Stimulated activated naive CD8-positive, alpha-beta T cell treated with anti-CD3 and anti-CD28 coated beads, Interleukin-15, Interleukin-2, amounts not matched to agents 100 U/mL and 50 U/mL, for 24 hours (primary cell): ENCODE data around the gene METTL26.

ENCODE experiments used
- ATAC-seq: fragments of 150-1000 bp; cut with Tn5 transposase; one replicate; pipeline ENCODE4 v1.10.0; 2021
- DNase-seq: peaks from one replicate; pipeline ENCODE4 v3.0.0; 2021

The METTL26 gene

DNA sequence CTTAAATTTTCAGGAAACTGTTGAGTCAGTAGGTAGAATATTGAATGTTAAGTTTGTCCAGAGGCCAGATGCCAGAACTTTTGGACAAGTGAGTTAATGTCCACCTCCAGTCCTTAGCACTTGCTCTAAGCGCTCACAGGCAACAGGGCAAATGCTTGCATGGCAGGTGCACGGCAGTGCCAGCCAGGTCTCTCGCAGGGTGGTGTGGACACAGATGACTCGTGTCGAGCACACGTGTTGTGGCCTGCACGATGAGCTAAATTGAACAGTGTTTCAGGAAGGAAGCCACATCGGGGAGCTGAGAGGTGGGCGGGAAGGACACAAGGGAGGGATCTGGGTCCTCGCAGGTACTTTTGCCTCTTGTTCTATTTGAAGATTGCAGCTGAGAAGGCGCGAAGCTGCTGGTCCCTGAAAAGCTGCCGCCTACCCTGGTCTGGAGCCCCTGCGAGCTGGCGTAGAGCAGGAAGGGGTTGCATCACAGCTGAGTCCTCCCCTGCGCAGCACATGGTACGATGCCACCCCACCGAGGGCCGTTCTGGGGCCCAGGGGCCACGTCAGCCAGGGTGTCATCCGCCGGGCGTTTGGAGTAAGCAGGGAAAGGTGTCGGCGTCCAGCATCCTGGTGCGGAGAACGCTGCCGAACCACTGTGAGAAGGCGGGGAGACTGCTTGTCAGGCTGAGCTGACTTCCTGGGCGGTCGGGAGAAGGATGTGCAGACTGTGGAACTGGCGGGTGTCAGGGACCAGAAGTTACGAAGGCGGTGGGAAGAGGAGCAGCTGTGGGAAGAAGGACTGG lies 40.0 kb downstream of the METTL26 start:
- ATAC-seq (no peak), DNase-seq (no peak)

DNA sequence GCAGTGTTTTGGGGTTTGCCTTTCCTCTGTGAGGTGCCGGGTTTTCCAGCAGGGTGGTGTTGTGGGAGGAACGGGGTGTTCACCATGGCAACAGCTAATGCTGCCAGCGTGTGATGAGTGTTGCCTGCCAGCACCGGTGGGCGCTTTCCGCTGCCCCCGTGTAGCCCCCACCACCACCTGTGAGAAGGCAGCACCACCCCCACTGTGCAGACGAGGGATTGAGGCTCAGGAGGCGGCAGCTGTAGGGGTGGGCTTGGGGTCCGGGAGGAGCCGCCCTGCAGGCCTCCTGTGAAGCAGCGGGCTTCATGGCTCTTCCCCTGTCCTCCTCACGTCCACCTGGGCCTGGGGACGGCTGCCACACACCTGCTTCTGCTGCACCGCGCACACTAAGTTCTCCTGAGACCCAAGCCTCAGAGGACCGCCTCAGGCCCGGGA lies 41.0 kb downstream of the METTL26 start:
- no peak for ATAC-seq
- no peak for DNase-seq

DNA sequence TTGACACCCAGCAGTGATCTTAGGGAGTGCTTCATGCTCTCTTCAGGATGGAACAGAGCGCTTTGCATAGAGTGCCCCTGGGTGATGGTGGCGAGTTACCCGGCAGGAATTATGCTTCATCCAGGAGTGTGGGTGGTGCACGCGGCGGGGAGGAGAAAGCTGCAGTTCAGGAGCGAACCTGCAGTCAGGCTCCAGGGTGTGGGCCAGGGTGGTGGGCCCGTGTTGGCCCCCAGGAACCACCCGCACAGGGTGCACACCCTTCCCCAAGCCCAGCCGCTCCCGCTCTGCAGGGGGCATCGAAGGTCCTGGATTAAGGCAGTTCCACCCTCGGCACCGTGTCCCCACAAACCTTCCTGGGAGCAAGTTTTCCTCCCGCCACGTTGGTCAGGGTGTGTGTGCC lies 42.3 kb downstream of the METTL26 start:
- no peak for DNase-seq
- ATAC-seq: no peak

DNA sequence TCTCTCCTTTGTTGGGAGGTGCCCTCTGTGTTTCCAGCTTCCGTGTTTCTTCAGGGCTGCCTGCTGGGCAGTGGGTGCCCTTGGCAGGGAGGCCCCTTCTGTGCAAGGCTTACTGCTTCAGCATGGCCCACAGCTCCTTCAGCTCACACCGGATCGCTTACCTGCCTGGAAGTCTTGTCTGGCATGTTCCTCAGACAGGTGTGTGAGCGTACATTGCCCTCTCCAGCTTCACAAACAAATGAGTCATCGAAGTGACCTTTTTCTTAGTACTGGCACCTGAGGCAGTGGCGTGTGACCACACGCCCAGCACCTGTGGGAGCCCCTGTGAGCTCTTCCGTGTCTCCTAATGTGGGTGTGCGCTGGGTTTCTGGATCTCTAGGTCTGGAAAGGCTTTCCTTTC lies 42.7 kb downstream of the METTL26 start:
- ATAC-seq (no peak), DNase-seq (no peak)

DNA sequence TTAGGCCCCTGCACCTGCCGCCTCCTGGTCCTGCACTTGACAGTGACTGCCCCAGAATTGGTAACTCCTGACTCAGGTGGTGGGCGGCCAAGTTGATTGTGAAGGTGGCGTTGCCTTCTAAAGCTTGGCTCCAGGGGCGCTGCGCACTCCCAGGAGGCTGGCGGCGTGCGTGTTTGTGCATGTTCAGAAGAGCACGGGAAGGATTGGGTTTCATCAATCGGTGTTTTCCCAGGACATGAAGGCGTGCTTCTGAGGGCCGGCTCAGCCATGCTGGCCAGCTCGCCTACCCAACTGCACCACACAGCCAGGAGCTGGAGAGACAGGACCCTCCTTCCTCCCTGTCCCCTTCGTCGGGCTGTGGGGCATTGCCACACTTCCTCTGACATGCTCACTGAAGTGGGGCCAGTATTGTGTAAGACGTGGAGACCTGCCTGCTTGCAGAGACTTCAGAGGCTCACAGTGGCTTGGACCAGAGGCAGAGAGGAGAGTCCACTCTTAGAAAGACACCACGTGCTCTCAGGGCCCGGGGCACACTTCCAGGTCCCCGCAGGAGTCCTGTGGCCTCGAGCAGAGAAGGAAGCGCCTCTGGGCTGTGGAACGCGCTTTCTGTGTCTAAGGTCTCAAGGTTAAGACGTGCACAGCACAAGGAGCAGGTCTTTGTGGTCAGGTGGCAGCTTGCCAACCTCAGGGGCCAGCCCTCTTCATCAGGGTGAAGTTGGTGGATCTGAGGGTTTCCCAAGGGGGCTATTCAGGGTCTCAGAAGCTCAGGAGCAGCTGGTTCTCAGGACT lies 43.4 kb downstream of the METTL26 start:
- ATAC-seq (no peak), DNase-seq (no peak)

DNA sequence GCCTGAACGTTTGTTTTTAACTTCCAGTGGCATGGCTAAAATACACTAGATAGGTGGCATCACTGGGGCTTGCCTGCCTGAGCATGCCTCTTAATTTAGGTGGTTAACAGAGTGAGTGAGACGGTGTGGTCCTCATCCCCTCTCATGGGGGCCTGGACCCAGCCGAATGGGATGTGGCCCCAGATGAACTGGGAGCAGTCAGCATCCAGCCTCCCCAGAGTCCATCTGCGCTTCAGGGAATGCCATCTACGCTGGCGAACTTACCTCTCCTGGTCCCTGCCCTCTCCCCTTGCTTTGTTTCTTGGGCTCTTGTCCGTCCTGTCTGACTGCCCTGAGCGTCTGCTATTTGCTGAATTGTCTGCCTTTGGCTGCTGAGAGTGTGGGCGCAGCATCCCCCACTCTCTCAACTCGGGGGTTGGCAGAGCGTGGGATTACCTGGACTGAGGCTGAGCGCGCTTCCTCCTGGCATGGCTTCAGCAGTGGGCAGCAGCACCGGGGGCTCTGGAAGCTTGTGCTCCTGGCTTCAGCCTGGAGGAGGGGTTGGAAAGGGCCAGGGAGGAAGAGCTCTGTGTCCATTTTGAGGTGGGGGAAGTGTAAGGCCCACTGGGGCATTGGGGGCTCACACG lies 44.1 kb downstream of the METTL26 start:
- DNase-seq: no peak
- no peak for ATAC-seq

DNA sequence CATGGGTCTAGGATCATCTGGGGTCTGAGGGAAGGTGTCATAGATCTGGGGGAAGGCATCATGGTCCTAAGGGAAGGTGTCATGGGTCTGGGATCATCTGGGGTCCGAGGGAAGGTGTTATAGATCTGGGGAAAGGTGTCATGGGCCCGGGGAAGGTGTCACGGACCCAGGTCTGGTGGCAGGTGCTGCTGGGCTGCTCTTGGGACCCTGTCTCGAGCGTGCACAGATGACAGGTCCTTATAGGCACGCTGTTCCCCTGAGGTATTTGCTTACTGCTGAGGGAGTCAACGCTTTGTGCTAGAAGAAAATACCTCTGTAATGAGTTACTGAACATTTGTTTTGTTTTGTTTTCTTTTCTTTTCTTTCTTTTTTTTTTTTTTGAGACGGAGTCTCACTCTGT lies 44.9 kb downstream of the METTL26 start:
- no peak for DNase-seq
- no peak for ATAC-seq

DNA sequence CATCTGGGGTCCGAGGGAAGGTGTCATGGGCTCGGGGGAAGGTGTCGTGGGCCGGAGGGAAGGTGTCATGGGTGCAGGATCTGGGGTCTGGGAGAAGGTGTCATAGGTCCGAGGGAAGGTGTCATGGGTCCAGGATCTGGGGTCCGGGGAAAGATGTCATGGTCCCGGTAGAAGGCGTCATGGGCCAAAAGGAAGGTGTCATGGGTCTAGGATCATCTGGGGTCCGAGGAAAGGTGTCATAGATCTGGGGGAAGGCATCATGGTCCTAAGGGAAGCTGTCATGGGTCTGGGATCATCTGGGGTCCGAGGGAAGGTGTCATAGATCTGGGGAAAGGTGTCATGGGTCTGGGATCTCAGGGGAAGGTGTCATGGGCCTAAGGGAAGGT lies 45.3 kb downstream of the METTL26 start:
- DNase-seq: no peak
- no peak for ATAC-seq

DNA sequence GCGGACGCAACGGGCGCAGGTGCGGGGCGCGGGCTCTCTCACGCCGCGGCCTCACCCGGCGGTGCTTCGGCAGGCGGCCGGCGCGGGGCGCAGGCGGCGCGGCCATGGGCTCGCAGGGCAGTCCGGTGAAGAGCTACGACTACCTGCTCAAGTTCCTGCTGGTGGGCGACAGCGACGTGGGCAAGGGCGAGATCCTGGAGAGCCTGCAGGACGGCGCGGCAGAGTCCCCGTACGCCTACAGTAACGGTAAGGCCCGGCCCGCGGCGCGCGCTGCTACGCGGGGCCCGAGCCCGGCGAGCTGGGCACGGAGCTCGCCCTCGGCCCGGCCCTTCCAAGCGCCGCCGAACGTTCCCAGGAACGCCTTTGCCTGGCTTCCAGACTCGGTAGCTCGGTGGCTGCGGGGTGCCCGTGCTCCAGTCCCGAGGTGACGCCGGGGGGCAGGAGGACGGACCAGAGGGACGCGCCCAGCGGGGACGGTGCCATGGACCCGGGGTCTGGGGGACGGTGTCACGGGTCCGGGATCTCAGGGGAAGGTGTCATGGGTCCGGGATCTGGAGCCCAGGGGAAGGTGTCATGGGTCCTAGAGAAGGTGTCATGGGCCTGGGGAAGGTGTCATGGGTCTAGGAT lies 45.8 kb downstream of the METTL26 start:
- no peak for ATAC-seq
- DNase-seq: no peak

DNA sequence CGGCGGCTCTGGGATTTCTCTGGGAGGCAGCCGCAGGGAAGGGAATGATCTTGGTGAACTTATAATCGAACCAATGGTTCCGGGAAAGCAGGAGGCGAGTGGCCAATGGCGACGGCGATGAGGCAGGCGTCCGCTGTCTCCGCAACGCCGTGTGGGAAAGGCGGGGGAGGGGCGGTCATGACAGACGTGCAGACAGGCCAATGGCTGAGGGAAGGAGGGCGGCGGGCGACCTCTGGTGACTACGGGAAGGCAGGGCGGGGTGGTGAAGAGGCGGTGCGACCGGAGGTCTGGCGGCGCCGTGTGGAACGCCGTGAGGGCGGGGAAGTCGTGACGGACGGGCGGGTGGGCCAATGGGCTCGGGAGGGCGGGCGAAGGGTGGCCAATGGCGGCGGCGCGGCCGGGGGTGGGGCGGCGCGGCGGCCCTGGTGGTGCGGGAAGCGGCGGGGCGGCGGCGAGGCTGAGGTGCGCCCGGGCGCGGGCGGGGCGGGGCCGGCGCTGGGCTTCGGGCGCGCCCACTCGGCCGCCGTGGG lies 46.4 kb downstream of the METTL26 start, which contains the start of gene RAB40C:
Gene RAB40C, plus strand, starts transcription at position 409 of the 530 bp plus-strand sequence. CDS start 226 bp downstream, outside the sequence.
- DNase-seq: peak; percentile 99
- ATAC-seq: peak; percentile 87

DNA sequence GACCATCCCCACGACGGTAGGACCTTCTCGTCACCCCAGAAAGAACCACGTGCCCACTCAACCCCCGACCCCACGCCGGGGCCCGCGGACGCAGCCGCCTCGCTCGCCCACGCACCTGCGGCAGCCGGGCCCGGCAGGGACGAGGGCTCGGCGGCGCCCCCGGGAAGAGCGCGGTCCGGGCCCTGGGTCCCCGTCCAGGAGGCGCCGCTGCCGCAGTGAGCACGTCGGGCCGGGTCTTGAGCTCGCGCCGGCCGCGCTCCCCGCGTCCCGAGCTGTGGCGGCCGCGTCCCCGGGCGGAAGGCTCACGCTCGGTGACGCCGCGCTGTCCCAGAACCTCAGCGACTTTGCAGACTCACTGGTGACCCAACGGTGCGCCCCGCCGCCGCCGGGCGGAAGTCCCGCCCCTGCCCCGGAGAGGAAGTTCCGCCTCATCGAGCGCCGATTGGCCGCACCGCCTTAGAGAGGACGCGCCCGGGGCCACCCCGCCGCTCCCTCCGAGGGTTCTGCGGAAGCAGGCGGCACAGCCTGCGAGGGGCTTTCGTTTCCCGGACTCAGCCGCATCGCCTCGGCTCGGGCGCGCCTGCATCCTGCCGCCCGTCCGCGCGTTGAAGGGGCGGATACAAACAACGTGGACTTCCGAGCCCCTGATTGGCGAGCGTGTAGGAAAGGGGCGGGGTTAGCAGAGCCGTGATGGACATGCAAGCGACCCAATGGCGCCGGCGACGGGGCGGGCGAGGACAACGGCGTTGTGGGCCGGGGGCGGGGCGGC lies 47.0 kb downstream of the METTL26 start:
- DNase-seq: peak; percentile 99
- peak; percentile 77 for ATAC-seq

DNA sequence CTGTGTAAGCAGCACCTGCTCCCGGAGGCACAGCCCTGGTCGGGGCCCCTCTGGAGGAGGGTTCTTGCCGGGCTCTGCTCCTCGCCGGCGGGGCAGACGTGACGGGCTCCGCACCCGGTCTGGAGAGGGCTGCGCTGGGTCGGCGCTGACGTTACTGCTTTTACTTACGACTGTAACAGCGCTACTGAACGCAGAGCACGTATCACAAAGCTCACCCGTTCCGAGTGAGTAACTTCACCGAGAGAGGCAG lies 47.5 kb downstream of the METTL26 start:
- DNase-seq: peak; percentile 72
- ATAC-seq: peak; percentile 10

DNA sequence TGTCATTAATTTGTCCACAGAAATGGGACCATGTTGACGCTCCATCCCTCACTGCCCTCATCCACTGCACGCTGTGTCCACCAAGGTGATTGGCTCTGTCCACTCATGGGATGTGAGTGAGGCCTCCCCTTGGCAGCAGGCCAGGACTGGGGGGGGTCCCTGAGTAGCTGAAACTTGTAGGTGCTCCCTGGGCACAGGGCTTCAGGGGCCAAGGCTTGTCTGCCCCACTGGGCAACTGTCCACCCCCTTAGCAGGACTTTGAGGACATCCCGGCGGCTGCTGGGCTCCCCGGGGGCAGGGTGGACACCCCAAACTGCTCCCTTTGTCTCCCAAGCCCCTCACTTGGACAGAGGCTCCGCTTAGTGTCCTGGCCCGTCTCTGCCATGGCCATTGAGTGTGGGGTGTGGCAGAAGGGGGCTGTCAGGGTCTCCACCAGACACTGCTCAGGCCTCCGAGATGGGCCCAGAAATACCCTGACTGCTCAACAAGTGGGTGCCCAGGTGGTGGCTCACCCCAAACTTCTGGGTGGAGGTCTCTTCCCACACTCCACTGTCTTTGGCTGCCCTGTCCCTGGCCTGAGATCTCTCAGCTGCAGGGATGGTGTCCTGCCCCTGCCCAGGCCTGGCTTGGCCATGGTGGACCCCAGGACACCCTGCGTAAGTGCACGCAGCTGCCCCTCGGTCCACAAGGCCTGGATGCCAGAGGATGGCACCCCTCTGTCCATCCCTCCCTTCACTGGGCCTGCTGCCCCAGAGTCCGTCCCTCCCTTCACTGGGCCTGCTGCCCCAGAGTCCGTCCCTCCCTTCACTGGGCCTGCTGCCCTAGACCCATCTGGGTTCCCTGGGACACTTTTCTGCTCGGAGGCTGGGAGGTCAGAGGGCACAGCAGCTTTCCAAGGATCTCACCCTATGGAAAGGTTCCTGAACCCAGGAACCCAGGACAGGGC lies 49.2 kb downstream of the METTL26 start:
- no peak for DNase-seq
- ATAC-seq: no peak

DNA sequence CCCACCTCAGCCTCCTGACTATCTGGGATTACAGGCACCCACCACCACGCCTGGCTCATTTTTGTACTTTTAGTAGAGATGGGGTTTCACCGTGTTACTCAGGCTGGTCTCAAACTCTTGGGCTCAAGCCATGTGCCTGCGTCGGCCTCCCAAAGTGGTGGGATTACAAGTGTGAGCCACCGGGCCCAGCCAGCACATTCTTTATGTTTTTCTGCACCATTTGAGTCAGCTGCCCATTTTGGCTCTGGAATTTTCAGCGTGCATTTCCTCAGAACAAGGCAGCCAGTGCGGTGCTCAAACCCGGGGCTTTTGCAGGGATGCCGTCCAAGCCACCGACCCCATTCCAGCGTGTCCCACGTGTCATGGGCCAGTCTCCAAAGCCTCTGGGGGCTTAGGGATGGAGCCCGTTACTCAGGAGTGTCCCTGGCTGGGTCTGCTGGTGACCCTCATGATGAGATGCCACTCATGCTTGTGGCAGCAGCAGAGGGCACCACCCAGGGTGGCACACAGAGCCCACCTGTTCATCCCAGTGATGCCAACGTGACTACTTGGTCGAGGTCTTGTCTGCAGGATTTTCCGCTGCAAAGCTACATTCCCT lies 50.0 kb downstream of the METTL26 start:
- DNase-seq: no peak
- no peak for ATAC-seq

DNA sequence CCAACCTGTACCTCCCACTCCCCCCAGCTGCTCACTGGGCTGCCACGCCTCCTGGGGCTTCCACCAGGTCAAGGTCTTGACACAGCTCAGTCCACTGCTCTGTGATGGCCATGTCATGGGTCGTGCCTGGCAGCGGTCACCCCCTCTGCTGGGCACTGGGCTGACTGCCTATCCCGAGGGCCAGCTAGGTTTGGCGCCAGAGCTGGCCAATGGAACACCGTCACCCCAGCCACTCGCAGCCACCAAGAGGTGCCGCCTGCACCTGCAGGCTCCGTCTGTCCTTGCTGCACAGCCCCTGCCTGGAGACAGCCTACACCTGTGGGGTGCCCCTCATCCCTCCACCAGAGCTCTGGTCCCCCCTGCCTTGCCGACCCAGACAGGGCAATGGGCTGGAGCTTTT lies 50.8 kb downstream of the METTL26 start:
- DNase-seq: no peak
- ATAC-seq: no peak
